OCI-LY1 (cell line): ENCODE results near the gene HRAS.

Source experiments
- H2AFZ ChIP-seq: fragments of 200-600 bp; sonication (generic), shearing (Covaris generic); 2 replicates; pipeline ENCODE4 v1.6.0; 2014; ENCODE audit warnings: antibody characterized with exemption, mild to moderate bottlenecking, low read length
- H3F3A ChIP-seq: fragments of 200-600 bp; sonication (generic), shearing (Covaris generic); 2 replicates; pipeline ENCODE4 v1.6.0; 2014; ENCODE audit warnings: mild to moderate bottlenecking, antibody characterized with exemption, low read length, moderate library complexity; ENCODE audit not compliant: insufficient read depth
- H3K27ac ChIP-seq: fragments of 200-600 bp; sonication (generic); 2 replicates; pipeline ENCODE4 v1.5.1; 2014; ENCODE audit warnings: low read length, mixed run types, mild to moderate bottlenecking, low read depth; ENCODE audit not compliant: poor library complexity, severe bottlenecking
- H3K27me3 ChIP-seq: fragments of 200-600 bp; sonication (generic); 2 replicates; pipeline ENCODE4 v1.6.0; 2014; ENCODE audit warnings: antibody characterized with exemption, mild to moderate bottlenecking, low read length, moderate library complexity; ENCODE audit not compliant: insufficient read depth
- H3K36me3 ChIP-seq: fragments of 200-600 bp; sonication (generic); 2 replicates; pipeline ENCODE4 v1.6.1; 2014; ENCODE audit warnings: mild to moderate bottlenecking, antibody characterized with exemption, low read length, moderate library complexity, mixed read lengths; ENCODE audit not compliant: insufficient read depth
- H3K4me1 ChIP-seq: fragments of 200-600 bp; sonication (generic); 2 replicates; pipeline ENCODE4 v1.5.1; 2014; ENCODE audit warnings: mild to moderate bottlenecking, low read length, moderate library complexity; ENCODE audit not compliant: insufficient read depth, severe bottlenecking
- H3K4me2 ChIP-seq: fragments of 200-600 bp; sonication (generic), shearing (Covaris generic); 2 replicates; pipeline ENCODE4 v1.6.1; 2014; ENCODE audit warnings: low read length
- H3K4me3 ChIP-seq: fragments of 200-600 bp; sonication (generic); 2 replicates; pipeline ENCODE4 v1.5.1; 2014; ENCODE audit warnings: low read length, low read depth, mild to moderate bottlenecking, mixed read lengths; ENCODE audit not compliant: poor library complexity, severe bottlenecking
- H3K79me2 ChIP-seq: fragments of 200-600 bp; shearing (Covaris generic); 2 replicates; pipeline ENCODE4 v1.6.1; 2016; ENCODE audit warnings: mixed run types, low read length, mixed read lengths; ENCODE audit not compliant: insufficient read depth
- H3K9ac ChIP-seq: fragments of 200-600 bp; sonication (generic), shearing (Covaris generic); 2 replicates; pipeline ENCODE4 v1.6.1; 2014; ENCODE audit warnings: mild to moderate bottlenecking, low read length, mixed read lengths
- H3K9me2 ChIP-seq: fragments of 200-600 bp; sonication (generic), shearing (Covaris generic); 2 replicates; pipeline ENCODE4 v1.6.1; 2014; ENCODE audit warnings: low read depth, mild to moderate bottlenecking, low read length, mixed read lengths
- H3K9me3 ChIP-seq: fragments of 200-600 bp; shearing (Covaris generic); 2 replicates; pipeline ENCODE4 v1.6.1; 2014; ENCODE audit warnings: low read length, mixed read lengths
- H4K20me1 ChIP-seq: fragments of 200-600 bp; sonication (generic), shearing (Covaris generic); 2 replicates; pipeline ENCODE4 v1.6.0; 2016; ENCODE audit warnings: mild to moderate bottlenecking, low read length; ENCODE audit not compliant: insufficient read depth
- EZH2 ChIP-seq: fragments of 200-600 bp; sonication (generic), shearing (Covaris generic); IDR thresholded peaks from 2 replicates; pipeline ENCODE4 v1.8.0; 2017; ENCODE audit warnings: borderline replicate concordance, mixed run types, mild to moderate bottlenecking, antibody characterized with exemption, low read length, moderate library complexity, mixed read lengths
- TF ChIP-seq, protein P1 (sequence below): fragments of 200-600 bp; sonication (generic), shearing (Covaris generic); IDR thresholded peaks from 2 replicates; pipeline ENCODE4 v1.5.1; 2017; ENCODE audit warnings: mild to moderate bottlenecking, antibody characterized with exemption, low read length, moderate library complexity, mixed read lengths

Gene HRAS

DNA sequence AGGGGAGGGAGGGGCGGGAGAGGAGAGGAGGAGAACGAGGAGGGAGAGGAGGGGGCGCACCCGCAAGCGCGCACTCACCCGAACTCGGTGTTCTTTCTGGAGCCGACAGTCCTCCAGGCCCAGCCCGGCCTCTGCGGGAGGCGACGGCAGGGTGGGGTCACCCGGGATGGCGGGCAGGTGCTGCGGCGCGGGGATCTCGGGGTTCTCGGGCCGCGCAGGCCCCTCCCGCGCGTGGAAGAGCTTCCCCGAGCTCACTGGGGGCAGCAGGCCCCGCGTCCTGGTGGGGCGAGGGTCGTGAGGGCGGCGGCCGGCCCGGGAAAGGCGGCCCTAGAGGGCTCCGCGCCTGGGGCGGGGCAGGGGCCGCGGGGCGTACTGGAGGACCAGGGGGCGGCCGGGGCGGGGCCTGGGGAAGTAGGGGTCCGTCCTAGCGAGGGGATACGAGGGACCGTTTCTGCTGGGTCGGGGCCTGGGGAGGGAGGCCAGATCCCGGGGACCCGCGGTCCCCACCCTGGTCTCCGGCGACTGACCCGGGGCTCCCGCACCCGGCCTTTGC is 19.9 kb upstream of the HRAS start:
- Histone ChIP-seq H3F3A (no peaks in the 10 kb centered on the region), H3K36me3 (no peaks in the 10 kb centered on the region), H3K9me2 (no peaks in the 10 kb centered on the region), H2AFZ (no peak overlapping the region), H3K9me3 (no peaks in the 10 kb centered on the region), H3K4me2 (peak overlapping the region; percentile 64), H3K4me1 (peaks cover 25% of the 10 kb centered on the region), H3K9ac (no peak overlapping the region), H3K4me3 (peak overlapping the region; percentile 47), H3K27me3 (peaks cover 7% of the 10 kb centered on the region), H3K79me2 (no peaks in the 10 kb centered on the region), H3K27ac (no peak overlapping the region), H4K20me1 (no peaks in the 10 kb centered on the region)
- no peak for TF ChIP-seq EZH2
- TF ChIP-seq, protein P1, sequence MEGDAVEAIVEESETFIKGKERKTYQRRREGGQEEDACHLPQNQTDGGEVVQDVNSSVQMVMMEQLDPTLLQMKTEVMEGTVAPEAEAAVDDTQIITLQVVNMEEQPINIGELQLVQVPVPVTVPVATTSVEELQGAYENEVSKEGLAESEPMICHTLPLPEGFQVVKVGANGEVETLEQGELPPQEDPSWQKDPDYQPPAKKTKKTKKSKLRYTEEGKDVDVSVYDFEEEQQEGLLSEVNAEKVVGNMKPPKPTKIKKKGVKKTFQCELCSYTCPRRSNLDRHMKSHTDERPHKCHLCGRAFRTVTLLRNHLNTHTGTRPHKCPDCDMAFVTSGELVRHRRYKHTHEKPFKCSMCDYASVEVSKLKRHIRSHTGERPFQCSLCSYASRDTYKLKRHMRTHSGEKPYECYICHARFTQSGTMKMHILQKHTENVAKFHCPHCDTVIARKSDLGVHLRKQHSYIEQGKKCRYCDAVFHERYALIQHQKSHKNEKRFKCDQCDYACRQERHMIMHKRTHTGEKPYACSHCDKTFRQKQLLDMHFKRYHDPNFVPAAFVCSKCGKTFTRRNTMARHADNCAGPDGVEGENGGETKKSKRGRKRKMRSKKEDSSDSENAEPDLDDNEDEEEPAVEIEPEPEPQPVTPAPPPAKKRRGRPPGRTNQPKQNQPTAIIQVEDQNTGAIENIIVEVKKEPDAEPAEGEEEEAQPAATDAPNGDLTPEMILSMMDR = no peak

- Histone ChIP-seq H3K9me3 (no peaks in the 10 kb centered on the region), H4K20me1 (no peaks in the 10 kb centered on the region), H3K27me3 (peaks cover 7% of the 10 kb centered on the region), H3K4me3 (peak overlapping the region; percentile 12), H3F3A (no peaks in the 10 kb centered on the region), H3K9me2 (no peaks in the 10 kb centered on the region), H3K27ac (no peak overlapping the region), H2AFZ (no peak overlapping the region), H3K4me2 (peak overlapping the region; percentile 47), H3K4me1 (peaks cover 18% of the 10 kb centered on the region), H3K9ac (peak overlapping the region; percentile 23; the same call in 1 of the 2 replicates), H3K79me2 (no peaks in the 10 kb centered on the region), H3K36me3 (no peaks in the 10 kb centered on the region)
- TF ChIP-seq EZH2 = no peak
- TF ChIP-seq, protein P1 = peak; percentile 54
Measured at GRCh38 chr11:554428-555226, 19.3 kb upstream of the HRAS start.

GRCh38 chr11:553988-554340 is 18.6 kb upstream of the HRAS start:
- no peaks in the 10 kb centered on the region for H3K36me3 ChIP-seq
- H3F3A ChIP-seq = no peaks in the 10 kb centered on the region
- no peaks in the 10 kb centered on the region for H3K9me3 ChIP-seq
- H3K9ac ChIP-seq = no peak overlapping the region
- H3K27ac ChIP-seq = no peak overlapping the region
- no peak overlapping the region for H2AFZ ChIP-seq
- no peak overlapping the region for H3K4me2 ChIP-seq
- no peaks in the 10 kb centered on the region for H4K20me1 ChIP-seq
- no peaks in the 10 kb centered on the region for H3K9me2 ChIP-seq
- TF ChIP-seq, protein P1 = no peak
- no peak for TF ChIP-seq EZH2
- H3K27me3 ChIP-seq = peaks cover 7% of the 10 kb centered on the region
- H3K79me2 ChIP-seq = no peaks in the 10 kb centered on the region
- H3K4me1 ChIP-seq = peaks cover 17% of the 10 kb centered on the region
- no peak overlapping the region for H3K4me3 ChIP-seq
